GM18505 (cell line): Measurements from ENCODE around the gene RBMS3.
A peak's percentile ranks its signal among the peaks of the same experiment; 100 is the strongest.
"Not testable (repeated sequence)": the region's sequence is repeated elsewhere in the genome, so short reads cannot be mapped to it uniquely, and the experiment has no call there.

ENCODE experiments used
- ATAC-seq: cut with Tn5 transposase; IDR thresholded peaks from one replicate; pipeline ENCODE4 v1.9.1; 2021; ENCODE audit not compliant: unreplicated experiment
- POLR2A ChIP-seq: IDR thresholded peaks from 4 replicates; pipeline ENCODE4 v1.6.1; 2011; ENCODE audit warnings: borderline replicate concordance; ENCODE audit not compliant: insufficient read depth, insufficient read length; ENCODE audit errors: extremely low read depth

Gene RBMS3

GRCh38 chr3:29307295-29307694 lies 26.4 kb downstream of the RBMS3 start:
- TF ChIP-seq POLR2A, result no peak
- ATAC-seq, result no peak

- no peak for ATAC-seq
- TF ChIP-seq POLR2A, result no peak
Observed at GRCh38 chr3:29310865-29311264, 30.0 kb downstream of the RBMS3 start.

GRCh38 chr3:29311795-29312194 lies 30.9 kb downstream of the RBMS3 start:
- ATAC-seq, result no peak
- no peak for TF ChIP-seq POLR2A

GRCh38 chr3:29312395-29312794 lies 31.5 kb downstream of the RBMS3 start:
- no peak for ATAC-seq
- TF ChIP-seq POLR2A, result no peak

- ATAC-seq, result no peak
- TF ChIP-seq POLR2A, result no peak
Observed at GRCh38 chr3:29312960-29313452, 32.1 kb downstream of the RBMS3 start.

GRCh38 chr3:29313981-29314726 lies 33.3 kb downstream of the RBMS3 start:
- ATAC-seq, result no peak
- no peak for TF ChIP-seq POLR2A

- ATAC-seq, result no peak
Observed at GRCh38 chr3:29314727-29315088, 33.8 kb downstream of the RBMS3 start.

GRCh38 chr3:29317659-29318173 lies 36.8 kb downstream of the RBMS3 start:
- no peak for ATAC-seq

More at GRCh38 chr3:29314727-29315088, 33.8 kb downstream of the RBMS3 start:
- TF ChIP-seq POLR2A, result no peak

GRCh38 chr3:29318251-29318650 lies 37.4 kb downstream of the RBMS3 start:
- no peak for ATAC-seq
- TF ChIP-seq POLR2A, result no peak

More at GRCh38 chr3:29317659-29318173, 36.8 kb downstream of the RBMS3 start:
- TF ChIP-seq POLR2A, result no peak

- TF ChIP-seq POLR2A, result no peak
- peak; percentile 88 for ATAC-seq
Observed at GRCh38 chr3:29319262-29319661, 38.4 kb downstream of the RBMS3 start.

- no peak for TF ChIP-seq POLR2A
- ATAC-seq, result no peak
Observed at GRCh38 chr3:29319798-29320197, 38.9 kb downstream of the RBMS3 start.

- no peak for ATAC-seq
- TF ChIP-seq POLR2A, result no peak
Observed at GRCh38 chr3:29322586-29322985, 41.7 kb downstream of the RBMS3 start.

GRCh38 chr3:29324180-29324651 lies 43.3 kb downstream of the RBMS3 start:
- no peak for TF ChIP-seq POLR2A
- ATAC-seq, result peak; percentile 94

GRCh38 chr3:29326540-29326939 lies 45.7 kb downstream of the RBMS3 start:
- not testable (repeated sequence) for ATAC-seq

GRCh38 chr3:29329986-29330890 lies 49.4 kb downstream of the RBMS3 start:
- TF ChIP-seq POLR2A, result no peak
- ATAC-seq, result no peak
